Activated CD4-positive, alpha-beta T cell treated with anti-CD3 and anti-CD28 coated beads for 4 hours (primary cell): Measurements from ENCODE around the gene OBSCN.
"Not testable (repeated sequence)": the region's sequence is repeated elsewhere in the genome, so short reads cannot be mapped to it uniquely, and the experiment has no call there.

Experiments
- DNase-seq, 2 donors: peaks; one replicate each; pipeline ENCODE4 v3.0.0-alpha.2; 2020

Gene OBSCN

GRCh38 chr1:228265167-228265566 is 57.3 kb downstream of the OBSCN start:
- DNase-seq: no peak

- DNase-seq: no peak
Observed at GRCh38 chr1:228267962-228268880, 60.4 kb downstream of the OBSCN start.

DNA sequence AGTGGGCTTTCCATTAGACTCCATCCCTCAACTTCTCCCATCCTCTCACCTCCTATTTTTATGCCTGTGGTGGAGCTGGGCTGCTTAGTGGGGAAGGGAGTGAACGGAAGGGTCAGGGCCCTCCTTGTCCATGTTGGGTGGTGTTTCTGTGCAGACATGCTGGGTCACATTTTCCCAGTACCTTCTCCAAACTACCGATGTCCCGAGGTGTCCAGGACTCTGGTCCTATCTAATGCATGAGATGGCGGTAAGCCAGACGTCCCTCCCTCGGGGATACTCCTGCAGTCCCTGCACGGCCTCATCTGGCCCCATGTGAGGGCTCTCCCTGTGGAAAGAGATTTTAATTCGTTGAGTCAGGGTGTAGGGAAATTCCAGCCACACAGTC is 61.0 kb downstream of the OBSCN start:
- no peak for DNase-seq

- DNase-seq: not testable (repeated sequence)
Observed at GRCh38 chr1:228269431-228269830, 61.6 kb downstream of the OBSCN start.

GRCh38 chr1:228270032-228270431 is 62.2 kb downstream of the OBSCN start:
- DNase-seq: no peak

GRCh38 chr1:228271701-228272251 is 63.9 kb downstream of the OBSCN start:
- DNase-seq: no peak

GRCh38 chr1:228272331-228272791 is 64.5 kb downstream of the OBSCN start:
- DNase-seq: no peak

GRCh38 chr1:228272831-228273571 is 65.2 kb downstream of the OBSCN start:
- no peak for DNase-seq

DNA sequence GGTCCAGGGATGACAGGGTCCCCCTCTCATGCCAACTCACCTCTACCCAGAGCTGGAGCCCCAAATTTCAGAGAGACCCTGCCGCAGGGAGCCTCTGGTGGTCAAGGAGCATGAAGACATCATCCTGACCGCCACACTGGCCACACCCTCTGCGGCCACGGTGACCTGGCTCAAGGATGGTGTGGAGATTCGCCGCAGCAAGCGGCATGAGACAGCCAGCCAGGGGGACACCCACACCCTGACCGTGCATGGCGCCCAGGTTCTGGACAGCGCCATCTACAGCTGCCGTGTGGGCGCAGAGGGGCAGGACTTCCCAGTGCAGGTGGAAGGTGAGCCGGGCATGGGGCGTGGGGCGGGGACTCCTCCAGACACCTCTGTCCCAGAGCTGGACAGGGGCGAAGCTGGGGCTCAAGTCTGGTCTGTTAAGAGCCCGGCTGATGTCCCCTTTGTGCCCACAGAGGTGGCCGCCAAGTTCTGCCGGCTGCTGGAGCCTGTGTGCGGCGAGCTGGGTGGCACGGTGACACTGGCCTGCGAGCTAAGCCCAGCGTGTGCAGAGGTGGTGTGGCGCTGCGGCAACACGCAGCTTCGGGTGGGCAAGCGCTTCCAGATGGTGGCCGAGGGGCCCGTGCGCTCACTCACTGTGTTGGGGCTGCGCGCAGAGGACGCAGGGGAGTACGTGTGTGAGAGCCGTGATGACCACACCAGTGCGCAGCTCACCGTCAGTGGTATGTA is 66.0 kb downstream of the OBSCN start:
- no peak for DNase-seq

GRCh38 chr1:228274452-228275178 is 66.8 kb downstream of the OBSCN start:
- DNase-seq: no peak

- DNase-seq: no peak
Observed at GRCh38 chr1:228275179-228275429, 67.3 kb downstream of the OBSCN start.

GRCh38 chr1:228275430-228276173 is 67.8 kb downstream of the OBSCN start:
- DNase-seq: peak; percentile 92 to 94

GRCh38 chr1:228276174-228276831 is 68.5 kb downstream of the OBSCN start:
- no peak for DNase-seq

- no peak for DNase-seq
Observed at GRCh38 chr1:228276901-228277490, 69.2 kb downstream of the OBSCN start.

DNA sequence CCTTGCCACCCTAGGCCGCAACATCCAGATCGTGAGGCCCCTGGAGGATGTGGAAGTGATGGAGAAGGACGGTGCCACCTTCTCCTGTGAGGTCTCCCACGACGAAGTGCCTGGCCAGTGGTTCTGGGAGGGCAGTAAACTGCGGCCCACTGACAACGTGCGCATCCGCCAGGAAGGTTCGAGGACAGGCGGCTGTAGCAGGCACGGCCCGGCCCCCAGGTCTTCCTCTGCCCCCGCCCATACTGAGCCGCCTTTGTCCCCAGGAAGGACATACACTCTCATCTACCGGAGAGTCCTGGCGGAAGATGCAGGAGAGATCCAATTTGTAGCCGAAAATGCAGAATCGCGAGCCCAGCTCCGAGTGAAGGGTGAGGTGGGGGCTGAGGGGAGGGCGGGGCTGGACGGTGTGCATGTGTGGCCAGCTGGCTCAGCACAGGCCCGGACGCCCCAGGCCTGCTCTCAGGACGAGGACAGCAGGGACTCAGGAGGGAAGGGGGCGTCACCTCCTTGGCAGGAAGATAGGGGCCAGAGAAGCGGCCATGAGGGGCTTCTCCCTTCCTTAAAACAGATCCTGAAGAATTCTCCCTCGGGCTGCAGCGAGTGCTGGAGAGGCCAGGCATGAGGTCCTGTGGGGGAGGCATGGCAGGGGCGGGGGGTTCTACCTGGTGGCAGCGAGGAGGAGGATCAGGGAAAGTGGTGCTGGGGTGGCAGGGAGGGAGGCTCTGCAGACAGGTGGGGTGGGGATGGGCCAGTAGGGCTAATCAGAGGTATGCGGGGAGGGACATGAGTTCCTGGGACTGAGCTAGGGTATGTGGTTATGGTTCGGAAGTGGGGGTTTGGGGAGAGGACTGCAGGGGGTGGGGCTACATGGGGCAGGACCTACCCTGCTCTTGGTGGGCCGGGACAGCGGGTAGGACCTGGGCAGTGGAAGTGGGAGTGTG is 69.9 kb downstream of the OBSCN start:
- DNase-seq: no peak

- no peak for DNase-seq
Observed at GRCh38 chr1:228278432-228278941, 70.6 kb downstream of the OBSCN start.

DNA sequence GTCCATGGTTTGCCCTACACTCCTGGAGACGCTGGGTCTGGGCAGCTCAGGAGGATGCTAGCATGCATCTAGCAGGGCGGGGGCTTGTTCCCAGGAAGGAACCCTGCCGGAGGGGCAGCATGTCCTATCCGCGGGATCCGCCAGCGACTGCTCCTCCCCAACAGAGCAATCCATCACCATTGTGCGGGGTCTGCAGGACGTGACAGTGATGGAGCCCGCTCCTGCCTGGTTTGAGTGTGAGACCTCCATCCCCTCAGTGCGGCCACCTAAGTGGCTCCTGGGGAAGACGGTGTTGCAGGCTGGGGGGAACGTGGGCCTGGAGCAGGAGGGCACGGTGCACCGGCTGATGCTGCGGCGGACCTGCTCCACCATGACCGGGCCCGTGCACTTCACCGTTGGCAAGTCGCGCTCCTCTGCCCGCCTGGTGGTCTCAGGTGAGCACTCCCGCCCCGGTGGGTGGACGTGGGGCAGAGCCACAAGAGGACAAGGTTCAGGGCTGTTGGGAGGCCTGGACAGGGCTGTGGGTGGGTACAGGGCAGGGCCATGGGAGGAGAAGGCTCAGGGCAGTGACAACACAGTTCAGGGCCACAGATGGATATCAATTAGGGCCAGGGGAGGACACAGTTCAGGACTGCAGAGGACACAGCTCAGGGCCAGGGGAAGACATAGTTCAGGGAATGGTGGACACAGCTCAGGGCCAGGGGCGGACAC is 71.3 kb downstream of the OBSCN start:
- DNase-seq: no peak

GRCh38 chr1:228279722-228280105 is 71.9 kb downstream of the OBSCN start:
- no peak for DNase-seq
